NCI-H345 treated with DMSO at 0.1 percent for 48 hours (cell line): ENCODE measurements around the gene TGIF1.
"Not testable (repeated sequence)": the region's sequence is repeated elsewhere in the genome, so short reads cannot be mapped to it uniquely, and the experiment has no call there.

Experiments used
- DNase-seq: peaks from one replicate; lab custom pipeline; 2025; ENCODE audit not compliant: unreplicated experiment; lab: John Stamatoyannopoulos, UW

TGIF1 gene

DNA sequence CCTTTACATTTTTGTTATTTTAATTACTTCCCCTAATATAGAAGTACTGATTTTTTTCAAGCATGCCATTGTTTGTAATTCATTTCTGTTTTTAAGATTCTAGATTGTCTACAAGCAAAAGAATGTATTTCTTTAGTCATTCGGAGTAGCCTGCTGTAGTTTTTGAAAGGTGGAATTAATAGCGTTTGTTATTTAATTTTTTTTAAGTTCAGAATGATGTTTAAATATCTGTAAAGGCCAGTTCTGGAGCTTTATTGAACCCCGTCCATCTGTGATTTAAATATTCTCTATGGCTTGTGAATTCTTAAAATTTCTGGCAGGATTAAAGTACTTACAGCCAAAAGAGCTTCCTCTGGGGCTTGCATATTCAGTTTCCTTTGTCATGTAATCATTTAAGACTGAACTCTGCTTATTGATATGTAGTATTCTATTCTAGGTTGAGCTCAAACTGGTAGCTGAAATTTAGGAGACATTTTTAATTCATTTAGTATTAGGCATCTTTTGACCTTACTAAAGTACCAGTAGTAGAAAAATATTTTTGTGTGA is 5.2 kb downstream of the TGIF1 start:
- DNase-seq, result no peak

GRCh38 chr18:3455907-3456685 is 6.1 kb downstream of the TGIF1 start:
- no peak for DNase-seq

GRCh38 chr18:3456686-3457069 is 6.7 kb downstream of the TGIF1 start:
- DNase-seq, result no peak

DNA sequence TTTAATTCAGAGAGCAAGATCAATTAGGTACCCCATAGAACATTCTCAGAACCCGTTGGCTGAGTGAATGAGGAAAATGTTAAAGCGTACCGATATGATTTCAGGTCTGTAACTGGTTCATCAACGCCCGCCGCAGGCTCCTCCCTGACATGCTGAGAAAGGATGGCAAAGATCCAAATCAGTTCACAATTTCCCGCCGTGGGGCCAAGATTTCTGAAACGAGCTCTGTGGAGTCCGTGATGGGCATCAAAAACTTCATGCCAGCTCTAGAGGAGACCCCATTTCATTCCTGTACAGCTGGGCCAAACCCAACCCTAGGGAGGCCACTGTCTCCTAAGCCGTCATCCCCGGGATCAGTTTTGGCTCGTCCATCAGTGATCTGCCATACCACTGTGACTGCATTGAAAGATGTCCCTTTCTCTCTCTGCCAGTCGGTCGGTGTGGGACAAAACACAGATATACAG is 7.3 kb downstream of the TGIF1 start:
- no peak for DNase-seq

DNA sequence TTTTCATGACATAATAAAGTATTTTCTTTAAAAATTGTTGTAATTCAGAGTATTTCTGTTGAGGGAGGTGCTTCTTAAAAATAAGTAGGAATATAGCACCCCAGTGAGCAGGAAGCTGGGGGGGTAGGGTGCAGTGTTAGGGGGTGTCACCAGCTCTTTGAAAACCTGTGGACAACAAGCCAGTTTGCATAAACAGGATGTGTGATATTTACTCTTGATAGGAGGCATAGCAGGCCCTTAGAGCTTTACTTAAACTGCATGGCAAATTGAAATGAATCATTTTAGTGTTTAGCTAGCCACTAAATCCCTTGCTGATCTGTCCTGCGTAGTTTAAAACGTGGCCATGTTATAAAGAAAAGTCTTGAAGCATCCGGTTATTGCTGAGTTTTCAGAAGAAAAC is 8.4 kb downstream of the TGIF1 start:
- DNase-seq, result no peak

DNA sequence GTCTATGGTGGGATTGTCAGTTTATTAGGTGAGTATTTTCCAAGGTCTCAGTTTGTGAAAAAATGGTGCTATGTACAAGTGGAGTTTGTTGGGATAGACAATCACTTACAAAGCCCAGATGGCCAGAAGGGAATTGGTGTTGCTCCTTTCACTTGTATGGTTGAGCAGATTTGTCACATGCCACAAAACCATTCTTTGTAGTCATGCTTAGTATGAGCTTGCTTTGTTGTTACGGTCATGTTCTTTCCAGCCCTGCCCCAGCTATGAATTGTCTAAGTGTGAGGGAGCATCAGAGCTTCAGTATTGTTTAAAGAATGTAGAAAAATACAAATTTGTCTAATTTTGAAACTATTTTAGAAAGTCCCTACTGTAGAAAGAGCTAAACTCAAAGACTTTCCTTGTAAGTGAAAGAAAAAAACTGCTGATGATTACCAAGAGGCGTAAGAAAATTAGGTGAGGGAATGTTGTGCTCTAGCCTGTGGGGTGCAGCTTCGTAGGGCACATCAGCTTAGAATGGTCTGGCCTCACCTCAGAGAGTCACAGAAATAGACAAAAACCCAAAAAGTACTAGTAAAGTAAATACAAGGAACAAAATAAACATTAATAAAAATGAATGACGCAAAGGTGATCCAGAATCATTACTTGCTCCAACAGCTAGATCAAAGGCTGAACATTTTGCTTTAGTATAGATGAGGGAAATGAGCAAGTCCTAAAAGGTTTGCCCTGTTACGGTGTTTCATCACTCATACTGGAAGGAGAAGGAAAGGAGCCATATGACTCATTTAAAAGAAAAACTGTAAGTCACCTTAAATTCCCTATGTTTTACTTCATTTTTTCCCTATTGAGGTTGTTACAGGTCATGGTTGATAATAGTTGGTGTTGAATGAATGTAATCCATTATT is 9.2 kb downstream of the TGIF1 start:
- no peak for DNase-seq

DNA sequence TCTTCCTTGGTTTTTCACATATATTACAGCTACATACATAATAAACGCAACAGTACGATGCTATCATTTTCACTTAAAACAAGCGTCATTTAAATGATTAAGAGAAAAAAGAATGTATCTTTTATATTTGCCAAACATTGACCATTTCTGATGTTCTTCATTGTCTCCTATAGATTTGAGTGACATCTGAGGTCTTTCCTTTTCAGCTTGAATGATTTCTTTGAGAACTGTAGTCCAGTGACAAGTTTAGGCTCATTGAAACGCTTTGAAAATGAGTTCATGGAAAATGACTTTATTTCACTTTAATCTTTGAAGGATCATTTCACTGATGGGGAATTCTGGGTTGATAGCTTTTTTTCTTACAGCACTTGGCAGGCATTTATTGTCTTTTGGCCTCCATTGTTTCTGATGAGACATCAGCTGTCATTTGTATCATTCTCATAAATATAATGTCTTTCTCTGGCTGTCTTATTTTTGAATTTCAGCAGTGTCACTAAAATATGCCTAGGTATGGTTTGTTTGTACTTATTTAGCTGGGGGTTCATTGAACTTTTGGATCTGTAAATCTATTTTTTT is 10.9 kb downstream of the TGIF1 start:
- no peak for DNase-seq

DNA sequence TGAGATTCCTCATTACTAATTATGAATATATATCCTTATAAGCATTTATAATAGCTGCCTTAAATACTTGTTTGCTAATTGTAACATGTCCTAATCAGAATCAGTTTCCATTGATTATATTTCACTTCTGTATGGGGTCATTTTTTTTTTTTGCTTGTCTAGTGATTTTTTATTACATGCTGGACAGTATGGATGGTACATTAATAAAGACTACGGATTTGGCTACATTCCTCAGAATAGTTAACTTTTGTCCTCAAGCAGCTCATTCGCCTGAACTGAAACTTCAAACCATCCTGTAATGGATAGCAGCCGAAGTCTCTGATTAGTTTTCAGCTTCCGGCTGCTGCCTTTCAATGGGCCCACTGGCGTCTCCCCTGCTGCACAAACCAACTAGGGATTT is 11.7 kb downstream of the TGIF1 start:
- no peak for DNase-seq

DNA sequence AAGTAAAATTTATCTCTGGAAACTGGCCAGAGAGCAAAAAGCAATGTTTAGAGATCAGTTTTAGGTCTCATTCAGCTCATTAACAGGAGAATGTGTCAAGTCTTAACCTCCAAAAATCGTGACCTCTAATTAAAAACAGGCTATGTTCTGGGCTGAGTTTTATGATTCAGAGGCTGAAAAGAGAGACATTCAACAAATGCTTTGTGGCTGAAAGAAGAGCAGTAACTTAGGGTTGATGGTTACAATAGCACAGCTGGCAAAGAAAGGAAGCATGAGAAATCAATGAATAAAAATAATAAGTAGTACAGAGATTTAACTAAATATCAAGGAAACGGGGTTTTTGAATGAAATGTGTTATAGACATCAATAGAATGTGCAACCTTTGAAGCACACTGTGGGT is 13.1 kb downstream of the TGIF1 start:
- no peak for DNase-seq

- DNase-seq, result no peak
These were observed 16.1 kb downstream of the TGIF1 start for GRCh38 chr18:3466045-3466444.

DNA sequence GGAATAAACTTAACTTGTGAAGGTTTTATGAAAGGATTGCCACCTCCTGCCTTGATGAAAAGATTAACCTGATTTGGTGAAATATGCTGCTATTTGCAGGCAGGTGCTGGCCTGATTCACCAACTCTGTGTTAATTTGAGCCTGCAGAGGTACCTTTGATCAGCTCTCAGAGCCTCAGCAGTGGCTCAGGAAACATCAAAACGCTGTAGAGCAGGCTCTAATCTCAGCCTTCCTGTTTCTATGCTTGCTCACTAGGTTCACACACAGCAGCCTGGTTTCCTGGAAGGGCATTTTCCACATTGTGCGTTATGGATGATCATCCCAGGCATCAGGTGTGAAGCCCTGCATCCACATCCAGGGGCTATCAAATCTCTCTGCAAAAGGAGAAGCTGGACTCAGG is 16.9 kb downstream of the TGIF1 start:
- no peak for DNase-seq

DNA sequence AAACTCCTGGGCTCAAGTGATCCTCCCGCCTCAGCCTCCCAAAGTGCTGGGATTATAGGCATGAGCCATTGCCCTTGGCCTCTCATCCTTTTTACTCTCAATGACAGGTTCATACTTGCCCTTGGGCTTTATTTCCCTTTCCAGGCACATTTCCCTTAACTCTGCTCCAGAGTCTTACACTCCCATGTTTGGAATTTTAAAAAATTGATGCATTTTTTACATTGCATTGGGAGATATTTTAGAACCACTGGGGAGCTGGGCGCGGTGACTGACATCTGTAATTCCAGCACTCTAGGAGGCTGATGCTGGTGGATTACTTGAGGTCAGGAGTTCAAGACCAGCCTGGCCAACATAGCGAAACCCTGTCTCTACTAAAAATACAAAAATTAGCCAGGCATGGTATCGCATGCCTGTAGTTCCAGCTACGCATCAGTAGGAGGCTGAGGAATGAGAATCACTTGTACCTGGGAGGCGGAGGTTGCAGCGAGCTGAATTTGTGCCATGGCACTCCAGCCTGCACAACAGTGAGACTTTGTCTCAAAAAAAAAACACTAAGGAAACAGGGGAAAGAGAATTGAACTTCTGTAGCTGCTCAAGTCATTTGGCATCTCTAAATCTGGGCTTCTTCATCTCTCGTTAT is 18.2 kb downstream of the TGIF1 start:
- no peak for DNase-seq

GRCh38 chr18:3468833-3469232 is 18.9 kb downstream of the TGIF1 start:
- no peak for DNase-seq

GRCh38 chr18:3471141-3471648 is 21.2 kb downstream of the TGIF1 start:
- no peak for DNase-seq

DNA sequence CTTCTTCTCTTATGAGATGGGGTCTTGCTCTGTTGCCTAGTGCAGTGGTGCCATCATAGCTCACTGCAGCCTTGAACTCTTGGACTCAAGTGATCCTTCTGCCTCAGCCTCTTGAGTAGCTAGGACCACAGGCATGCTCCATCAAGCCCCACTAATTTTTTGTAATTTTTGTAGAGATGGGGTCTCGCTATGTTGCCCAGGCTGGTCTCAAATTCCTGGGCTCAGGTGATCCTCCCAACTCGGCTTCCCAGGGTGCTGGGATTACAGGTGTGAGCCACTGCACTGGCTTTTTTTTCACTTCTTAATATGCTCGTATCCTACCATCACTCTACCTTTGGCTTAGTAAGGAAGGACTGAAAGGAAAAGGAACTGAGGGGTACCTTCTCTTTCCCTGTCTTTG is 22.1 kb downstream of the TGIF1 start:
- not testable (repeated sequence) for DNase-seq

DNA sequence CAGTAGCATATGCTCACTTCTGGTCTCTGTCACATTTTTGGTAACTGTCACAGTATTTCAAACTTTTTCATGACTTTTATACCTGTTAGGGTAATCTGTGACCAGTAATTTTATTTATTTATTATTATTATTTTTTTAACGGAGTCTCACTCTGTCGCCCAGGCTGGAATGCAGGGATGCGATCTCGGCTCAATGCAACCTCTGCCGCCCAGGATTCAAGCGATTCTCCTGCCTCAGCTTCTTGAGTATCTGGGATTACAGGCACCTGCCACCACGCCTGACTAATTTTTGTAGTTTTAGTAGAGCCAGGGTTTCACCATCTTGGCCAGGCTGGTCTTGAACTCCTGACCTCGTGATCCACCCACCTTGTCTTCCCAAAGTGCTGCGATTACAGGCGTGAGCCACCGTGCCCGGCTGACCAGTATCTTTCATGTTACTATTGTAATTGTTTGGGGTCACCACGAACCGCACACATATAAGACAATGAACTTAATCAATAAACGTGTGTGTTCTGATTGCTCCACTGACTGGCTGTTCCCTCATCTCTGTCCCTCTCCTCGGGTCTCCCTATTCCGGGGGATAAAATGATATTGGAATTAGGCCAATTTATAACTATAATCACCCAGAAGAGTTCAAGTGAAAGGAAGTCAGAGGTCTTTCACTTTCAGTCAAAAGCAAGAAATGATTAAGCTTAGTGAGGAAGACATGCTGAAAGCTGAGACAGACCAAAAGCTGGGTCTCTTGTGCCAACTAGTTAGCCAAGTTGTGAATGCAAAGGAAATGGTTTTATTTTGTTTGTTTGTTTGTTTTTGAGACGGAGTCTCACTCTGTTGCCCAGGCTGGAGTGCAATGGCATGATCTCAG is 22.9 kb downstream of the TGIF1 start:
- DNase-seq, result no peak

DNA sequence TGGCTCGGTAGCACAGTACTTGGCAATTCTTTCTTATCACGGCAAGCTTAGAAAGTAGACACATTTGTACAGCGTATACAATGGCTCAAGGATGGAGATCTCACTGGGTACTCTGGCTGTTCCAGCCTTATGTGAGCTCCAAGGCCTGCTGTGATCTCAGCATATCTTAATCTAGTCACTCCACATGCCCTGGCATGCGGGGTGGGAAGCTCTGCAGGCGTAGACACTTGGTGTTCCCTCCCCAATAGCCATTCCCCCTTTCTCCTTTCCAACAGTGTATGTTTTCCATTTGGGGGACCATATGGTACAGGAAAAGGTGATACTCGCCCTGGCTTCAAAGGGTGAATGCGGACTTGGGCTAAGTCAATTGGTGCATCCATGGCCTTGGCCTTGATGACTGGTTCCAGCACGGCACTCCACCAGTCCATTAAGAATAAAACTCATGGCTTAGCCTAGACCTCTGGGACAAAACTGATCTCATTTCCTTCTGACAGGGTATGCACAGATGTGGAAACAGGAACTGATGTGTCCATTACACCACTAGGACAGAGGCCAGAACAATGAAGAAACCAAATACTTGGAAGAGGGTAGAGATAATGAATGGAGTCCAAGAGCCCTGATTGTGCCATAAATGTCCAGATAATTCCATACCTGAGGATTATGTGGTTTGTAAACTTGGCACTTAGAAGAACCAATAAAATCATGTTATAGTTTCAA is 28.4 kb downstream of the TGIF1 start:
- DNase-seq, result no peak

DNA sequence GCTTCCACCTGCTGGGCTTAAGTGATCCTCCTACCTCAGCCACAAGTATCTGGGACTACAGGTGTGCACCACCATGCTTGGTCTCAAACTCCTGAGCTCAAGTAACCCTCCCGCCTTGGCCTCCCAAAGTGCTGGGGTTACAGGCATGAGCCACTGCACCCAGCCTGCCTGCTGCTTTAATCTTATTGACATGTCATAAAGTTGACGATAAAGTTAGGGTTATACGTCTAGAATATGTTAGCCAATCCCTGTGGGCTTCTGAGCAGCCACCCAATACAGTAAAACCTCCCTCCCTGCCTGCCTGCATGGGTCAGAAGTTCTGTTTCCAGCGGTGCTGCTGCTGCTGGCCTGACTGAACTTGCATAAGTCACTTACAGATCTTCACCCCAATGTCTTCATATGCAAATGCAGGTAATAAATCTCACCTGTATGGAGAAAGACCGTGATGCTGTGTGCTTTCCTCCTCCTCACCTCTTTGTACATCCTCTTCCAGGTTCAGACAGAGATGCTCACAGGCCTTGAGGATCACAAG is 30.1 kb downstream of the TGIF1 start:
- no peak for DNase-seq
